Measurements from ENCODE around the gene SMCP.

The SMCP gene

DNA sequence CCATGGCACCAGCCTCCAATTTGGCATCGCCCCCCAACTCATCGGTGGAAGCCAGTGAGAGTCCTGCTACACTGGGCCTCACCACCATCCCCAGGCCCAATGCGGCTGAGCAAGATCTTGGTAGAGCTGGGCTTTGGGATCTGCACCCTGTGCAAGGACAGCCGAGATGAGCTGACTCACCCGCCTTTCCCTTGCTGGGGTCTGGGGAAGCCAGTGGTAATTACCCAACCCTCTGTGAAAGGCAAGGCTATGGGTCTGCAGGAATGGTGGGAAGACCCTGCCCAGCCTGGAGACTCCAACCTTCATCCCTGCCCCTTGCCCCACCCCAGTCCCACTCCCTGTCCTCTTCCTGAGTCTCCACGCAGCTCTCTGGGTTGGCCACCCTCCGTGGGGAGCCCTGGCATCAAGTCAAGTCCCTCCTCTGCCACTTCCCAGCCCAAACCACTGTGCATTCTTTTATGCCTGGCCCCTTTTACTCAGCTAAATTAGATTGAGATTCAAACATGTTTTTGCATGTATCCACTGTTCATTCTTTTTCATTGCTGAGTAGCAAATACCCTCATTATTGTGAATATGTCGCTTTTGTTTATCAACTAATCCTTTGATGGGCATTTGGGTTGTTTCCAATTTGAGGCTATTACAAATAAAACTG is 8.8 kb downstream of the SMCP start:
- DNase-seq (ENCODE audit: low spot score): no peak

DNA sequence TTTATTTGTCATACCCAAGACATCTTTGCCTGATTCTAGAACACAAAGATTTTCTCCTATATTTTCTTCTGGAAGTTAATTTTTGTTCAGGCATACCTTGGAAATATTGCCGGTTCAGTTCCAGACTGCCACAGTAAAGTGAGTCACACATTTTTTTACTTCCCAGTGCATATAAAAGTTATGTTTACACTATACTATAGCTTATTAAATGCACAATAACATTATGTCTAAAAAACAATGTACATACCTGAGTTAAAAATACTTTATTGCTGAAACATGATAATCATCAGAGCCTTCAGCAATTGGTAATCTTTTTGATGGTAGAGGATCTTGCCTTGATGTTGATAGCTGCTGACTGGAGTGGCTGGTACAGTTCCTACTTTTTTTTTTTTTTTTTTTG is 10.0 kb downstream of the SMCP start:
- DNase-seq (ENCODE audit: low spot score): no peak

GRCh38 chr1:152899027-152899426 is 20.9 kb downstream of the SMCP start:
- DNase-seq (ENCODE audit: low spot score): no peak

DNA sequence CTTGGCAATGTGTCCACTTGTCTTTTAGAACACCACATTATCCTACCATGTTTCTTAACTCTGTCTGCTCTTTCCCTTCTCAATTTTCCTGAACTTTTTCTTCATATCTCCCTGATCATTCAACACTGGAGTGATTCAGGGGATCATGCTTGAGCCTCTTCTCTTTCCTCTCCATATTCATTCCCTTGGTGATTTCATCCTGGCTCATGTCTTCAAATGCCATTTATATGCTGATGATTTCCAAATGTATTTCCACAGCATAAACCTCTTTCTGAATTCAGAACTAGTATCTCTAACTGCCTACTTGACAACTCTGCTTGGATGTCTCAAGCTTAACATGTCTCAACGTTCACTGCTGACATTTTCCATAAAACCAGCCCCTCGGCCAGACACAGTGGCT is 21.8 kb downstream of the SMCP start:
- DNase-seq (ENCODE audit: low spot score): no peak

DNA sequence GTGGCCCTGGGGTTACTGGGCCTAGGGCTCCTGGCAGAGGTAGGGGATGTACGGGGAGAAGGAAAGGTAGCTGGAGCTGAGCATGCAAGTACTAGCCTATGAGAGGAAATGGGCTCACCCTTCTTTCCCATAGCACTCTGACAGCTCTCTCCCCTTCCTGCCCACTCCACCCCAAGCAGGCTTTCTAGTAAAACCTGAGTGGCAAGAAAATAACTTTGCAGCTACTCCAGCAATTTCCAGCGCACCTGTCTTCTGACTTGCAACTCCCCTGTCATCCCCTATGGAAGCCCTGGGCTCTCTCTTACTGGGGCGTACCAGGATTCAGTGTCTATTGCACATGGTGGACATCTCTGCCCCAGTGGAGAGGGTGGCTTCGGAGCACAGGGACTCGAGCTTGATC is 23.5 kb downstream of the SMCP start:
- DNase-seq (ENCODE audit: low spot score): no peak

DNA sequence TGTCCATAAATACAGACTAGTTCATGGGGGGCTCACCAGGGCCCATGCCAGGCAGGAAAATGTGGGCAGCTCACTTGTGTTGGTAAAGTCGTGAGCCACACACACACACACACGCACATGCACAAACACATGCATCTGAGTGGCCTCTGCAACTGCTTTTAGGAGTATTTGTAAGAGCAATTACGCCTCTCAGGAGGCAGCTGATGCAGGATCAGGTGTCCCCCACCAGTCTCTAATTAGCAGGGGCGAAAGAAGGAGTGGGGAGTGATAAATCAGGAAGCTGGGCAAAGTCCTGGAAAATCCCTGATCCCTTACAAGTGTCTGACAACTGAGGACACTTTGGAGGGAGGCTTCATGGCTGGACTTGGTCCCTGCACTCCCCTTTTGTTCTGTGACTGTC is 24.5 kb downstream of the SMCP start:
- no peak for DNase-seq (ENCODE audit: low spot score)

DNA sequence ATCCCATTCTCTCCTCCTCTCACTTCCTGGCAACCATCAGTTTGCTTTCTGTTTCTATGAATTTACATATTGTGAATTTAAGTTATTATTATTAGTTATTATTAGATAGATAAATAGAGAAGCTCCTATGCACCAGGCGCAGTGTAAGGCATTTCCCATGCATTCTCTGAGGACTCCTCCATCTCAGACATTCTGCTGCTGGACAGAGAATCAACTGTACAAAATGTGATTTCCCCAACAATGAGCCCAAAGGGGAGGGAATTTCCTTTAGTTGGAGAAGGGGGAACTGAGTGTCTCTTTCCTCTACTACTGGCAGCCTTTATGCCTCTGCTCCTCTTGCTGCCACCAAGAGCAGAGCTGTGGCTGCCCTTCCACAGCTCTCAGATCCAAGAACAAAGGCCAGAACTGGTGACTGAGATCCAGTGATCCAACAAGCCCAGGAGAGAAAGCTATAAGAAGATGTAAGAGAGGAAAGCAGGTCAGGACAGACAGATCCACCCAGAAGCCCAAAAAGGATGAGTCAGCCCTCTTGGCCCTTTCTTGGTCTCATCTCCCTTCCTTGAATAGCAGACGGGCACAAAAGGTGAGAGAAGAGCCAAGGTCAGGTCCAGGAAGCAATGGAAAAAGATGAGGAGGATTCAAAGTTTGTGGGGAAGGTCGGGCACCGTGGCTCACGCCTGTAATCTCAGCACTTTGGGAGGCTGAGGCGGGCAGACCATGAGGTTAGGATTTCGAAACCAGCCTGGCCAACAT is 26.7 kb downstream of the SMCP start:
- no peak for DNase-seq (ENCODE audit: low spot score)

- DNase-seq (ENCODE audit: low spot score): no peak
Measured at GRCh38 chr1:152906023-152906565, 28.0 kb downstream of the SMCP start.

DNA sequence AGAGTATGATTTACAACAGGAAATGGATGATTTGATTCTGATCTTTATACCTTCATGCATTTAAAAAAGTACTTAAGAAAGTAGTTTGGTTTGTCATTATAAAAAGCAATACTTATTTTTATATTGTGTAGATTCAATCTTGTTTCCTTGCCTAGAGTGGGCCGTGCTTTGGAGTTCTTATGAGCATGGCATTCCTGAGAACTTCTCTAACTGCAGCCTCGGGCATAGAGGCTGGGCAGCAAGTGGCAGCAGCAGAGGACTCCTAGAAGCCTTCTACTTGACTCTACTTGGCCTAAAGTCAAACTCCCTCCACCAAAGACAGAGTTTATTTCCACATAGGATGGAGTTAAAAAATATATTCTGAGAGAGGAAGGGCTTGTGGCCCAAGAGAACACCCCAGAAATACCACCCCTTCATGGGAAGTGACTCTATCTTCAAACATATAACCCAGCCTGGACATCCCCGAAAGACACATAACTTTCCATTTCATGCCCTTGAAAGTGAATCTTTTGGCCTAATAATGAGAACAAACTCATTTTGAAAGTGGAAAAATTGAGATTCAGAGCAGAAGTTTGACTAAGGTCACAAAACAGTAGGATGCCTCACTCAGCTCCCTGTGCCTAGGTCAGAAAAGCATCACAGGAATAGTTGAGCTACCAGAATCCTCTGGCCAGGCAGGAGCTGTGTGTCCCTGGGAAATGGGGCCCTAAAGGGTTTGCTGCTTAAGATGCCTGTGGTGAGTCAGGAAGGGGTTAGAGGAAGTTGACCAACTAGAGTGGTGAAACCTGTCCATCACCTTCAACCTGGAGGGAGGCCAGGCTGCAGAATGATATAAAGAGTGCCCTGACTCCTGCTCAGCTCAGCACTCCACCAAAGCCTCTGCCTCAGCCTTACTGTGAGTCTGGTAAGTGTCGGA is 29.8 kb downstream of the SMCP start, which contains the start of gene IVL:
Gene IVL, plus strand, starts transcription at position 861 of the 916 bp plus-strand sequence. CDS start 1,252 bp downstream, outside the sequence.
- no peak for DNase-seq (ENCODE audit: low spot score)

- DNase-seq (ENCODE audit: low spot score): no peak
Measured at GRCh38 chr1:152909206-152909605, 31.1 kb downstream of the SMCP start.

DNA sequence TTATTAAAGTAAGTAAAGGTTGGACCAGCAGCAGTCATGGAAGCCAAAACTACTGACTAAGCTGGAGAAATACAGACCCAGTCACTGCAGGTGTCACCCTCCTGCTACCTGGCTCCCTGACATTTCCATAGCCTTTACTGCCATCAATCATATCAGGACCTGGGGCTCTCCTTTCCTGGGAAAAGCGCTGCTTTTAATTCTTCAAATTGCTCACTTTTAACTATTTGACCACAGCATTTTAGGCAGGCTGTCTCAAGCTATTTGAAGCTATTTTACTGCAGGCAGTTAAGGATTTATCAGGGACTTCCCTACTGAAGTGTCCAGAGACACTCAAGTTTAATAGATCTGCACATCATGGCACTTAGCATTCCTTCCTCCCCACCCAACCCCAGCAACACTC is 34.3 kb downstream of the SMCP start:
- no peak for DNase-seq (ENCODE audit: low spot score)

DNA sequence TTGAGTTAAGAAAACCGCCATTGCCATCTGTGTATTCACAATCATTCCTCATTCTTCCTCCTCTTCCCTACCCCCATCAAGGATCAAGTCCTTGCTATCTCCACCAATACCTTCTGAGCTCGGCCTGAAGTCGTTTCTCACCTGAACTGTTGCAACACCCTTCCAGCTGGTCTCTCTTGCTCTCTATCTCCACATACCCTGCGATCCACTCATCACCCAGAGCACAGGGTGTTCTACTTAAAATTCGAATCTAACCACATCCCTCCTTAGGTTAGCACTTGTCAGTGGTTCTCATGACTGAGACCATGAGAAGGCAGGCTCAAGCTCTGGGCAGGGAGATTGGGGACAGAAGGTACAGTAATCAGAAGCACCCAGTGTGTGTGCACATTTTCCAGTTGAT is 34.8 kb downstream of the SMCP start:
- no peak for DNase-seq (ENCODE audit: low spot score)

- DNase-seq (ENCODE audit: low spot score): peak; percentile 28
Measured at GRCh38 chr1:152917794-152918193, 39.7 kb downstream of the SMCP start.

- no peak for DNase-seq (ENCODE audit: low spot score)
Measured at GRCh38 chr1:152919071-152919470, 40.9 kb downstream of the SMCP start.

GRCh38 chr1:152924191-152924590 is 46.1 kb downstream of the SMCP start:
- no peak for DNase-seq (ENCODE audit: low spot score)

- DNase-seq (ENCODE audit: low spot score): peak; percentile 51
Measured at GRCh38 chr1:152926091-152926490, 48.0 kb downstream of the SMCP start.

DNA sequence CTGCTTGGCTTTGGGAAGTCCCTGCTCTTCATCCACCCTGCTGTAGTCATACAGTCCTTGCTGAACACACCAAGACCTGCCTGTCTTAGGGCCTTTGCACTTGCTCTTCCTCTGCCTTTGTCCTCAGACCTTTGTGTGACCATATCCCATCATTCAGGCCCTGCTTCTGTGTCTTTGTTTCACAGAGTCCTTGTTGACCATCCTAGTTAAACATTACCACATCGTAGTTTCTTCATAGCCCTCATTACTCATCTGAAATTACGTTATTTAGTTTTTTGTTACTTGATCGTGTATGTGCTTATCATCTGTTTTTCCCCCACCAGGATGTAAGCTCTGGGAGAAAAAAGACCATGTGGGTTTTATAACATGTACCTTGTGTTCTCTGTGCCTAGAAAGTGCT is 50.5 kb downstream of the SMCP start:
- DNase-seq (ENCODE audit: low spot score): no peak

- DNase-seq (ENCODE audit: low spot score): no peak
Measured at GRCh38 chr1:152932170-152932811, 54.2 kb downstream of the SMCP start.

DNA sequence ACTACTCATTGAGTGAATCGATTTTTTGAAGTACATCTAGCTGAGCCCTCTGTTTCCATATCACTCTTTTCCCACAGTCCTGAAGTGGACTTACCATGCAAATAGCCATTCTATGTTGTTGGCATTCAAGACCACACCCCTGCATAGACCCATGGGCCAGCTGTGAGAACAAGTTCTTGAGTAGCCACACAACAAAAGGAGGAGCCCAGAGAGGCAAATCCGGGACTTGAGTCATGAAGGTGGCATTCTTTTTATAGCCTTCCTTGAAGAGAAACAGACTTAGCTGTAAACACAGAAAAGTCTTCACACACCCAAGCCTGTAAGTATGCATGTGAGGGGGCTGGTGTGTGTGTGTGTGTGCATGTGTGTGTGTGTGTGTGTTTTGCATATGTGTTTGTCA is 55.1 kb downstream of the SMCP start:
- no peak for DNase-seq (ENCODE audit: low spot score)
